GM12864 (cell line): Measurements from ENCODE around the gene PRELID1.

Experiments used
- DNase-seq: peaks from one replicate; pipeline ENCODE4 v3.0.0-alpha.2; 2011; ENCODE audit warnings: low read depth
- H3K4me3 ChIP-seq: 2 replicates; pipeline ENCODE4 v1.5.1; 2011; ENCODE audit warnings: mild to moderate bottlenecking, low read depth, low read length, control low read depth
- CTCF ChIP-seq: IDR thresholded peaks from 2 replicates; pipeline ENCODE4 v1.5.1; 2011; ENCODE audit warnings: low read depth, mild to moderate bottlenecking, moderate library complexity, low read length, control low read depth, inconsistent platforms; ENCODE audit errors: missing control alignments

PRELID1 gene

DNA sequence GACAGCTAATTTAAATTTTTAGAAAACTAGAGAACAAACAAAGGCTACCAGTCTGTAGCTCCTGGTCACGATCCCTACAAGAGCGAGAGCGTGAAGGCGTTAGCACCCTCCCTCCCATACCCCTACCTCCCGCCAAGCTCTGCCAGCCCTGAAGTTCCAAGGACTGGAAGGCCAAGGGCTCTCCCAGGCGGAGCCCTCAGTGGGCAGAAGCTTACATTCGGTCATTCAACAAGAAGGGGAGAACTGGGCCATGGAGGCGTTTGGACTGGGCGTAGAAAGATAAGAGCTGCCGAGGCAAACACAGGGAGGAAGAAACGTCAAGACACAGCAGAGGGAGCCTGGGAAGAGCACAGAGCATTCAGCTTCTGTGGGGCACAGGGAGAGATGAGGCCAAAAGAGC is 5.1 kb downstream of the PRELID1 start:
- no peak for TF ChIP-seq CTCF
- no peak for DNase-seq
- H3K4me3 ChIP-seq, result no peak overlapping the region

GRCh38 chr5:177309351-177310191 is 6.0 kb downstream of the PRELID1 start:
- H3K4me3 ChIP-seq, result no peak overlapping the region
- TF ChIP-seq CTCF, result peak; percentile 94
- no peak for DNase-seq

GRCh38 chr5:177310332-177310731 is 6.7 kb downstream of the PRELID1 start:
- H3K4me3 ChIP-seq, result peak overlapping the region; percentile 77
- no peak for TF ChIP-seq CTCF
- DNase-seq, result no peak

GRCh38 chr5:177310757-177311391 is 7.3 kb downstream of the PRELID1 start:
- peak overlapping the region; percentile 77 for H3K4me3 ChIP-seq
- DNase-seq, result no peak
- no peak for TF ChIP-seq CTCF

- peak overlapping the region; percentile 77 for H3K4me3 ChIP-seq
- no peak for TF ChIP-seq CTCF
- DNase-seq, result no peak
Observed at GRCh38 chr5:177311392-177311722, 7.8 kb downstream of the PRELID1 start.

GRCh38 chr5:177311723-177312648 is 8.4 kb downstream of the PRELID1 start, which contains the start of gene MXD3:
Gene MXD3, minus strand, starts transcription at chr5:177311898. Its CDS starts 68 bp downstream, at chr5:177311830.
- TF ChIP-seq CTCF, result no peak
- peak; percentile 83 for DNase-seq
- peak within 1 kb of the TSS; percentile 77 for H3K4me3 ChIP-seq
